SH-SY5Y (cell line): ENCODE data around the gene PHACTR1.

ENCODE experiments used
- GATA2 ChIP-seq: IDR thresholded peaks from 2 replicates; pipeline ENCODE4 v1.6.1; 2011; ENCODE audit warnings: mild to moderate bottlenecking, low read depth, low read length
- GATA3 ChIP-seq: IDR thresholded peaks from 2 replicates; pipeline ENCODE4 v1.6.1; 2011; ENCODE audit warnings: low read depth, mild to moderate bottlenecking, low read length, moderate library complexity

PHACTR1 gene

DNA sequence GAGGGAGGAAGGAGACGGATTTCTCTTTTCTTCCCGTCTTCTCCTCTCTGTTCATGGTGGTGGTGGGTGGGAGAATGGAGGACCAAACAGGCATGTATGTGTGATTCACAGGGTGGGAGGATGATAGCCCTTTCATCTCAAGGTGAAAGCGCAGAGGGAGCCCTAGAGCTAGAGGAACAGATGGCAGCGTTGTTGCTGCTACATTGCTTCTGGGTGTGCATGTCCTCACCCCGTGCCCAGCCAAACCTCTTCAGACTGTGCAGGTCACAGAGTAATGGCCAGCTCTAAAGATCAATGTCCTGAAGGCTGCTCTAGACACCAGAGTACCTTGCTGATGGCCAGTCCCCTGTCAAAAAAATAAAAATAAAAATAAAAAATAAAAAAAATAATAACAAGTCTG is 310.0 kb downstream of the PHACTR1 start:
- no peak for TF ChIP-seq GATA2

DNA sequence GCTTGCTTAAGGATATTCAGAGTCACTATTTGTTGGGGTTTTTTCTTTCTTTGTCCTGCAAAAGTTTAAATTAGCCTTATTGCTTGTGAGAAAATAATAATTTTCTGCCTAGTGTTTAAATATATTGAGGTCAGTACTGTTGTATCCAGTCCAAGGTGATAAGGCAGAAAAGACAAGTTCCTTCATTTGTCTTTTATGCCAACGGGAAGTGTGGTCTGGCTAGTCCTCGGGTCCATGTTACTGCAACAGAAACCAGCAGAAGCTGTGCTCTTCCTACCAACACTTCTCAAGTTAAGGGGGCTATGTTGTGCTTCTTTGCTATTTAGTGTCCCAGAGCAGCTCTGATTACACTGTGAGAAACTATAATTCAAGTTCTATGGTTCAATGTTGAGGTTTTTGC is 310.6 kb downstream of the PHACTR1 start:
- TF ChIP-seq GATA3, result no peak

DNA sequence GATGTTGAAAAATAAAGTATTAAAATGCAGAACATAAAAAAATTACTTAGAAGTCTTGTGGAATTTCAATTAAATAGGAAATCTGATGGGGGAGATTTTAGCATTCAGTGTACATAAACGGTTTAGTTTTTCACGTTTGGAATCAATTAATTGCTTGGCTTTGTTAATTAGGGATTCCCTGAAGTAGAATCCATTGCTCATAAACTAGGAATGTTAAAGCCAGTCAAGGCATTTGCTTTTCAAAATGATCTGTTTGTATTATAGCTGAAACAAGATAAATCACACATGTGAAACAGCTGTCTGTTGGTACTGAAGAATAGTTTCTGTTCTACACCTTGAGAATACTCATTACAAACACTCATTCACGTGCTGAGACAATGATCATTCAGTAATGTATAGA is 313.8 kb downstream of the PHACTR1 start:
- TF ChIP-seq GATA3, result no peak
- TF ChIP-seq GATA2, result no peak

DNA sequence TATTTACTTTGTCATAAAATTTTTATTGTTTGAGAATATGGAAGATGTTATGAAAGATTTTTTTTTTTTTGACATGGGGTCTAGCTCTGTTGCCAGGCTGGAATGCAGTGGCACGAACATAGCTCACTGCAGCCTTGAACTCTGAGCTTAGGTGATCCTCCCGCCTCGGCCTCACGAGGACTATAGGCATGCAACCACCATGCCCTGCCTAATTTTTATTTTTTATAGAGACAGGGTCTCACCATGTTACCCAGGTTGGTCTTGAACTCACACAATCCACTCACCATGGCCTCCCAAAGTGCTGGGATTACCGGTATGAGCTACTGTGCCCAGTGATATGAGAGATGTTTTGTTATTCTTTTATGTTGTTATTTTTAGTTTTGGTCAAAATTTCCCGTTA is 316.0 kb downstream of the PHACTR1 start:
- TF ChIP-seq GATA3 (no peak), GATA2 (no peak)

DNA sequence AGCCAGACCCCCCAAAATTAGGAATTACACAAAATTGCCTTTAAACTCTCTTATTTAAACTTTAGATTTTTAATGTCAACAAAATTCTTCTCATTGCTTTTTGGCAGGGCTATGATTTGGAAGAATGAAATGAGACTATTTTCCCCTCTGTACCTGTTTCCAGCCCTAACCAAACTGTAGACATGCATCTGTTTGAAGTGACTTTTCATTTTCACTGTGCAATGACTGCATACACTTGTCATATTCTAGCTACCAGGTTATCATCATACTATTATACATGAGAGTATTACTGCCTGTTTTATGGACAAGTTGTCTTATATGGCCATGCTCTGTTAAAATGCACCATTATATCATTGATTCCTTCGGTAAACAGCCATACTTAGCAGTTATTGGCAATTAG is 316.6 kb downstream of the PHACTR1 start:
- no peak for TF ChIP-seq GATA2
- no peak for TF ChIP-seq GATA3

DNA sequence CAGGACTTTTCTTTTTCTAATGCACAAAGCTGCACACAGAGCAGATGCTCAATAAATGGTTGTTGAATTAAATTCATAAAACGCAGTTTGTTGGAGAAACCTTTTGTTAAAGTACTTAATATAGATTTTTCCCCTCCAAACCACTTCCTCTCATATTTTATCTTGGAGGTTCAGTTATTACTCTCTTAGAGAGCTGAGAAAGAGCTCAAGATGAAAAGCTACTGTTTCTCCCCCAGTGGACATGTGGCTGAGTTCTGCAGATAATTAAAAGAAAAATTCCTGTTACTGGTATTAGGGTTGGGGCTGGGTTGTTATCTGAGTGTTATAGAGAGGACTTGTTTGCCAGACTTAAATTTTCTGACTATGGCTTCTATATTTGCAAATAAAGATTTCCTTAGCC is 317.7 kb downstream of the PHACTR1 start:
- TF ChIP-seq GATA2 (no peak), GATA3 (no peak)

DNA sequence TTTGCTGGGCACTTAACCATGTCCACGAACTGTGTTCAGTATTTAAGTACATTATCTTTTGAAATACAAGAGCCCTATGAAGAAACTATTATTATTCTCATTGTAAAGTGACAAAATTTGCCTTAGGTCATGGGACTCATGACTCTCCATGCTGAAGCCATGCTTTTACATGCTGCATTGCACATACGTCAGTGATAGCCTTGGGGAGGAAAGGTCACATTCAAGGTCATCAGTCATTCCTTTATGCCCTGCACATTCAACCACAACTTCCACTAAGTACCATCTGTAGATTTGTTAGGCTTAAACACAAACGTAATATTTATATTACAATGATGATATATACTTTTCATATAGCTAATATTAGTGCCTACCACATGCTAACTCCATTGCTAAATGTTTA is 319.0 kb downstream of the PHACTR1 start:
- no peak for TF ChIP-seq GATA3
- no peak for TF ChIP-seq GATA2

DNA sequence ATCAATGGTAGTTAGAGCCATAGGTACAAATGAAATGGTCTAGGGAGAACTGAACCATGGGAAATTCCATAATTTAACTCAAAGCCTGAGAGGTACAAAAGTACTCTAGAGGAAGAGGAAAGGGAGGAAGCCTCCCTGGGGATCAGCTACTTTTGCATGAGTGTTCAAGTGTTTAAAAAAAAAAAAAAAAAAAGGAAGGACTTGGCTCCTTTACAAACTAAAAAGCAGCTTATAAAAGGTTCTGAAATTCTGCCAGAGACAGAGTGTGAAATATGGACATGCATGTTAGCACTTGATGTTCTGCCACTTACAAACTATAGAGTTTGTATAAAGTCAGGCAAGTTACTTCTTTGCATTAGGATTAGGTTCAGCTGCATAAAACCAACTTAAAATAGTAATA is 321.7 kb downstream of the PHACTR1 start:
- no peak for TF ChIP-seq GATA3
- TF ChIP-seq GATA2, result no peak

DNA sequence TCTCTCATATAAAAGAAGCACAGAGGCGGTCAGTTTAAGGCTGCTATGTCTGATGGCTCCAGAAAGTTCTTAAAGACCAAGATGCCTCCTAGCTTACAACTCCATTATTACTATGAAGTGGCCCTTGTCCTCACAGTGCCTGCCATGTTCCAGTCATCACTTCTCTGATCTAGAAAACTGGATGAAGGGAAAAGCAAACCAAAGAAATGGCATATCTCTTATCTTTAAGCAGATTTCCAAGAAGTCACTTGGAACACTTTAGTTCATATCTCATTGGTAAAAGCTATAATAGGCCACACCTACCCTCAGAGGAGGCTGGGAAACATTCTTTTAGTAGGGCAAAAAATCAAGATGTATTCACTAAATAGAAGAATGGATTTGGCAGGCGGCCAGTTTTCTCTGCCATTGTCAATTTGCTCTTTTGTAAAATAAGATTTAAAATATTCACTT is 322.2 kb downstream of the PHACTR1 start:
- TF ChIP-seq GATA3 (no peak), GATA2 (no peak)

DNA sequence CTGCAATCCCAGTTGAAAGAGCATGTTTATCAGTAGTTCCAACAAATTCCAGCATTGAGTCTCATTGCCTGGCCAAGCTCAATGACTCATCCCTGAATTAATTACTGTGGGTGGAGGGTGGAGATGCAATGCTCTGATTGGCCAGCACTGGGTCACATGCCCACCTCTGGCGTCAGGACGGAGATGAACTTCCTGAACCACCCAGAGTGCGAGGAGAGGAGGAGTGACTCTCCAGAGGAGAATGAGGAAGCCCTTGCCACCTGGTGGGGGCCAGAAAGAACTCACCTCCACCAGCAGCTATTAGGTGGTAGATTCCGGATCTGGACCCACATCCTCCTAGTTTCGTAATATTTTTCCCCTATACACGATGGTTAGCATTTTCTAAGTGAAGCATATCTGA is 327.8 kb downstream of the PHACTR1 start:
- no peak for TF ChIP-seq GATA2
- TF ChIP-seq GATA3, result no peak

DNA sequence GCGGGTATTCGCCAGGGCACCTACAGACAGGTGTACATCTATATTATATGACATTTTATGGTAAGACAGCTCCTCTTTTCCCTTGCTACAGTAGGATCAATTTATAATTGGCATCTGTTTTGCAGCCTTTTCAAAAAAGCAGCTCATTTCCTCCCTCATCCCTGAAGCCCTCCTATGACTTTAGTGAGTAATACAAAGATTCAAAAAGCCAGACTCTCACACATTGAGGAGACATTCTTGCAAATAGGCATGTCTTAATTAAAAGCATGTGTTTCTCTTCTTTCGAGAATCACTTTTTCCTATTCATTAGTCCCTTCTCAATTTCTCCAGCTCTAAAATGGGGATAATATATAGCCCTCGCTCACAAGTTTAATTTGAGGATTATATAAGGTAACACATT is 328.3 kb downstream of the PHACTR1 start:
- TF ChIP-seq GATA3 (no peak), GATA2 (no peak)

DNA sequence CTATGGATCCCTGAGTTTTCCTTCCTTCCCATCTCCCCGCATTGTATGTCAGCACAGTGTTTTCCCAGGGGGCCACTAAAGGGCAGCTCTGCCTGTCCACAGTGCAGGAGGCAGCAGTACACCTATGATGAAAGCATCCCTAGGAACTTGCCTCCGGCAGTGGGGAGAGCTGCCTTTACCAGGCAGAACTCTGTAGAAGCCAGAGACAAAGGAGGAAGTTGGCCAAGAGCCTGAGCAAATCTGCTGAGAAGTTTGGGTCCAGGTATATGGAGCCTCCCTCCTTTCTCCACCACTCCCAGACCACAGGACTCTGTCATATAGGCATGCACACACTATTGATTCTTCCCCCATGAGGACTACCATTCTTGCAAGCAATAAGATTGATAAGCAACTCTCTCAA is 329.1 kb downstream of the PHACTR1 start:
- TF ChIP-seq GATA2, result no peak
- no peak for TF ChIP-seq GATA3

DNA sequence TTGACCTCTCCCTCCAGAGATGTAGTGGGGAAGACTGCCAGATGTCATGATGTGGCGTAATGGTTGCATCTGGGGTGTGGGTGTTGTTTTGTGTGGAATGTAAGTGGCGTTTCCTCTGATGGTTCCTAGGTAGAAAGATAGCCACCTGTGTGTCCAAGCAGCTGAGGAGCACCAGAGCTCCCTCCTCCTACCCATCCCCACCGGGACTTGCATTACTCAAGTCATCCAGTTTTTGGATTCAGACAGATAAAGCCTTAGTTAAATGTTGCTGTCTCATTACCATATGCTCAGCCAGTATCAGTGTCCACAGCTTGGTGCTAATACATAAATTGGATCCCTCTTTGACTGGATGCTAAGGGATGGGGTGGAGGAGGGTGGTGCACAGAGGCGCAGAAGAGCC is 329.5 kb downstream of the PHACTR1 start:
- TF ChIP-seq GATA2 (no peak), GATA3 (no peak)

DNA sequence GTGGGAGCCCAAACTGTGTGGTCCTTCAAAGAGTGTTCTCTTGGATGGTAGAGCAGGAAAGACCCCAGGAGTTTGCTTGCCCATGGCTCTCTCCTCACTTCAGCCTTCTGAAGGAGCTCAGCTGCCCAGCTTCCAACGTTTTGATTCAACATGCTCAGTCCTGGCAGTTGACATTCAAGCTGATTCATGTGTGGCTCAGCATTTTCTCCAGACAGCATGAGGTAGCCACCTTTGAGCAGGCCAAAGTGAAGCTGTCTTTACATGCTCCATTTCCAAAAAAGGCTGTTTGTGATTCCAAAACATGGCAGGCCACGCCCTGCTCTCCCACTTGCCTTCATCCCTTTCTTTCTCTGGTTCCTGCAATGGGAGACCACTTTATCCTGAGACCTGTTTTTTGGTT is 331.5 kb downstream of the PHACTR1 start:
- TF ChIP-seq GATA2 (no peak), GATA3 (no peak)

DNA sequence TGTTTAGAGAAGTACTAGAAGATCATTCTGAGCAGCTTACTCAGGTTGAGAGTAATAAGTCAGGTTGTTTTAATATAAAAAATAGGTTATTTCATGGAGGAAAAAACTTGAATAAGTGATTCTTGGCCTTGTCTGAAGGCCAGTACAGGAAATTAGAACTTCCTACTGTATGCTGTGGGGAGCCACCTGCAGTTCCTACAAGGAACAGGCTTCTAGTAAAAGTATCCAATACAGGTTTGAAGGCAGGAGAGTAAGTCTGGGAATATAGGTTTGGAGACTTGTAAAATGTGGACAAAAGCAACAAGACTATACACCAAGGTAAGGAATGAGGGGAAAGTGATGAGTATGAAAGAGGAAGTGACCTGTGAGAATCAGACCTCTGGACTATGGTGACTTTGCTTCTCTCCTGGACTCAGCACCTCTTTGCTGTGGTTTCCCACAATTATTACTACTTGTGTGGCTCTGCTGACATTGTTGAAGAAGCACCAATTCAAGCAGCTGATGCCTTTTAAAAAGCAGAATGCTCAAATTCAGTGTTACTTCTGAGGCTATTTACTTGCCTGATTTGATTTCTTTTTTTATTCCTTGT is 333.2 kb downstream of the PHACTR1 start:
- TF ChIP-seq GATA2 (no peak), GATA3 (no peak)

DNA sequence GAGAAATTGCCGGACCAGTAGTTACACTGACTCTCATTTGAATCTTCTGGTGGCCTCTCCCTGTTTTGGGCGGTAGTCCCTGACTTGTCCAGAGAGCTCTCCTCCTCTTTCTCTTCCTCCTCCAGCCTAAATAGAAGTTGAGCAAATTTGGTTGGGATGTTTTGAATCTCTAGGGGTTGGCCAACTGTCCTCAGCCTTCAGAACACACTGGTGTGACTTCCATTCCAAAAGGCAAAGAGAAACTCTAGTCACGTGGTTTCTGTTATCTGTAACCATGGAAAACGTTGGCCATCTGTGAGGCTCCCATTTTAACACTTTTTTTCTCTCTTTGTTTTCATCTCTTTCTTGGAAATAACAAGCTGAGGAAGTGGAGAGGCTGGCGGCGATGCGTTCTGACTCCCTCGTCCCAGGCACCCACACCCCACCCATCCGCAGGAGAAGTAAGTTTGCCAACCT is 336.5 kb downstream of the PHACTR1 start:
- TF ChIP-seq GATA3, result no peak

DNA sequence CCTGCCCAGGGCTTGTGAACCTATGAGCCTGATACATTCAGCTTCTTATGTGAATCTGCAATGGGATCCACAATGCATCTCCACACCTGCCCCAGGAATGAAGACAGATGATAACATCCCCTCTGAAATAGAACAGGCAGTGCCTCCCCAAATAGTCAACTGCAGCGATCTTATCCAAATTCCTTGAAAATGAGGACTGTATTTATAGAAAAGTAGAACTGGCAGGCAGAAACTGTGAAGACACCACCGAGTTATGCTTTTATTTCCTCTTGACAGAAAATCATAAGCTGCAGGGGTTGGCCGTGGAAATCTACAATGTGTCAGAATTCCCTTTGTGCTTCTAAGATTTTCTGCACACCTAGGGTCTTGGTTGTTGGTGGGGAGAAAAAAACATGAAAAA is 341.5 kb downstream of the PHACTR1 start:
- TF ChIP-seq GATA2 (no peak), GATA3 (no peak)
